Smooth muscle cell (in vitro differentiated cells): ENCODE data around the gene DAO. TPM values are rescaled to one million over a fixed set of nuclear protein-coding genes. Genes with fewer than 3 reads are reported as not detected.

Experiments used
- DNase-seq: peaks from one replicate; lab custom pipeline; 2025; ENCODE audit not compliant: unreplicated experiment; lab: John Stamatoyannopoulos, UW
- H2AFZ ChIP-seq: fragments of 200-600 bp; sonication (generic); 2 replicates; pipeline ENCODE4 v1.6.0; 2016; ENCODE audit warnings: antibody characterized with exemption, low read depth, mild to moderate bottlenecking
- H3F3A ChIP-seq: fragments of 200-600 bp; sonication (generic); 2 replicates; pipeline ENCODE4 v1.6.0; 2017; ENCODE audit warnings: antibody characterized with exemption, low read depth
- H3K27ac ChIP-seq: fragments of 200-600 bp; sonication (generic); 2 replicates; pipeline ENCODE4 v1.5.1; 2016; ENCODE audit warnings: low read depth, mild to moderate bottlenecking
- H3K27me3 ChIP-seq: fragments of 200-600 bp; sonication (generic); 2 replicates; pipeline ENCODE4 v1.6.1; 2016; ENCODE audit warnings: low read depth, mild to moderate bottlenecking
- H3K36me3 ChIP-seq: fragments of 200-600 bp; sonication (generic); 2 replicates; pipeline ENCODE4 v1.5.1; 2016; ENCODE audit warnings: low read depth
- H3K4me1 ChIP-seq: fragments of 200-600 bp; sonication (generic); 2 replicates; pipeline ENCODE4 v1.5.1; 2016; ENCODE audit warnings: low read depth
- H3K4me2 ChIP-seq: fragments of 200-600 bp; sonication (generic); 2 replicates; pipeline ENCODE4 v1.6.0; 2016; ENCODE audit warnings: mild to moderate bottlenecking
- H3K4me3 ChIP-seq: fragments of 200-600 bp; sonication (generic); 2 replicates; pipeline ENCODE4 v1.5.1; 2016; ENCODE audit warnings: mild to moderate bottlenecking
- H3K79me2 ChIP-seq: fragments of 200-600 bp; sonication (generic); 2 replicates; pipeline ENCODE4 v1.6.0; 2016; ENCODE audit warnings: low read depth, mild to moderate bottlenecking
- H3K9ac ChIP-seq: fragments of 200-600 bp; sonication (generic); 2 replicates; pipeline ENCODE4 v1.6.0; 2016; ENCODE audit warnings: low read depth
- H3K9me3 ChIP-seq: fragments of 200-600 bp; sonication (generic); replicated peaks from 2 replicates; pipeline ENCODE4 v1.5.1; 2016; ENCODE audit warnings: low read depth
- H4K20me1 ChIP-seq: fragments of 200-600 bp; sonication (generic); 2 replicates; pipeline ENCODE4 v1.6.0; 2016; ENCODE audit warnings: low read depth
- WGBS: methylation state at CpG from one replicate; pipeline ENCODE4 v1.1.7; 2016; ENCODE audit warnings: low lambda C conversion rate; 5-methylcytosine and 5-hydroxymethylcytosine counted together
- polyA plus RNA-seq: library from polyadenylated mRNA; unstranded; fragments of >200 nt; fragmentation: Nextera tagmentation; extraction: Ambion mirVana; gene quantifications from 2 replicates; pipeline ENCODE4 v1.2.1, GENCODE V29; 2016
- total RNA-seq: library from RNA; depleted of rRNA; stranded (reverse); fragments of >200 nt; gene quantifications from 2 replicates; pipeline ENCODE4 v1.2.3, GENCODE V29; 2014
- TF ChIP-seq, protein P1 (sequence below): fragments of 200-600 bp; sonication (generic); IDR thresholded peaks from 2 replicates; pipeline ENCODE4 v1.5.1; 2017; ENCODE audit warnings: borderline replicate concordance, mild to moderate bottlenecking, antibody characterized with exemption; ENCODE audit not compliant: insufficient read depth, poor library complexity, severe bottlenecking

The DAO gene
- total RNA-seq = not detected in 2 replicates
- polyA plus RNA-seq = not detected in 2 replicates

DNA sequence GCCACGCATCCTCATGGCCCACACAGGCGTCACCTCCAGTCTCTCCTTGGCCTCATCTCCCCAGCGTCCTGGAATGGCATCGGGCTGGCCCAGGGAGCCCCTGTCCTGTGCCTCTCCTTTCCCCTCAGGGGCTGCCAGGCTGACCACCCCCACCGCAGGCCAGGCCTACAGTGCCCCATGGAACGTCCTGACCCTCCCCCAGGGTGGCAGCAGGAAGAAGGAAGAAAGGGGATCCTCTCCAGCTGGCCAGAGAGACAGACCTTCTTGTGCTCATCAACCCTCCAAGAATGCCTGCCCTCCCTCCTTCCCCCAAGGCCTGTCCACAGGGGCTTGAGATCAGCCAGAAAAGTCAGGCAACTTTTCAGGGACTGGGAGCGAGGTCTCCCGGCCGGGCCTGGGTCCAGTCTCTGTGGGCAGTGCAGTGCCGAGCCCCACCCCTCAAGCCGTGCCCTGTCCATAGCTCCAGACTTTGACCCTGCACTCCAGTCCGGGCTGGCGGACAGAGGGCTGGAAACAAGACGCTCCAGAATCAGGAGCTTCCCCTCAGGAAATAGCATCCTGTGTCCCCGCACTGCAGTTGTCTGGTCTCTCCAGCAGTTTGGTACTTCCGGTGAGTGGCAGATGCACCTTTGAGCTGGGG is at the start of gene DAO:
Gene DAO (plus strand): TSS at position 478 of the 640 bp plus-strand sequence. CDS start 4,915 bp downstream, outside the sequence.
- Histone ChIP-seq H3K4me2 (no peak within 1 kb of the TSS), H3K27ac (no peak within 1 kb of the TSS), H3K9ac (no peak within 1 kb of the TSS), H3K36me3 (no peaks in the 10 kb centered on the region), H3K79me2 (no peaks in the 10 kb centered on the region), H3K4me3 (no peak within 1 kb of the TSS), H3K4me1 (no peaks in the 10 kb centered on the region), H3F3A (no peaks in the 10 kb centered on the region), H3K9me3 (no peaks in the 10 kb centered on the region), H2AFZ (no peak within 1 kb of the TSS), H3K27me3 (no peaks in the 10 kb centered on the region), H4K20me1 (no peaks in the 10 kb centered on the region)
- TF ChIP-seq, protein P1, sequence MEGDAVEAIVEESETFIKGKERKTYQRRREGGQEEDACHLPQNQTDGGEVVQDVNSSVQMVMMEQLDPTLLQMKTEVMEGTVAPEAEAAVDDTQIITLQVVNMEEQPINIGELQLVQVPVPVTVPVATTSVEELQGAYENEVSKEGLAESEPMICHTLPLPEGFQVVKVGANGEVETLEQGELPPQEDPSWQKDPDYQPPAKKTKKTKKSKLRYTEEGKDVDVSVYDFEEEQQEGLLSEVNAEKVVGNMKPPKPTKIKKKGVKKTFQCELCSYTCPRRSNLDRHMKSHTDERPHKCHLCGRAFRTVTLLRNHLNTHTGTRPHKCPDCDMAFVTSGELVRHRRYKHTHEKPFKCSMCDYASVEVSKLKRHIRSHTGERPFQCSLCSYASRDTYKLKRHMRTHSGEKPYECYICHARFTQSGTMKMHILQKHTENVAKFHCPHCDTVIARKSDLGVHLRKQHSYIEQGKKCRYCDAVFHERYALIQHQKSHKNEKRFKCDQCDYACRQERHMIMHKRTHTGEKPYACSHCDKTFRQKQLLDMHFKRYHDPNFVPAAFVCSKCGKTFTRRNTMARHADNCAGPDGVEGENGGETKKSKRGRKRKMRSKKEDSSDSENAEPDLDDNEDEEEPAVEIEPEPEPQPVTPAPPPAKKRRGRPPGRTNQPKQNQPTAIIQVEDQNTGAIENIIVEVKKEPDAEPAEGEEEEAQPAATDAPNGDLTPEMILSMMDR = no peak
- DNase-seq = no peak
- 84% methylated on average over 16 of the region's 16 CpGs for WGBS

DNA sequence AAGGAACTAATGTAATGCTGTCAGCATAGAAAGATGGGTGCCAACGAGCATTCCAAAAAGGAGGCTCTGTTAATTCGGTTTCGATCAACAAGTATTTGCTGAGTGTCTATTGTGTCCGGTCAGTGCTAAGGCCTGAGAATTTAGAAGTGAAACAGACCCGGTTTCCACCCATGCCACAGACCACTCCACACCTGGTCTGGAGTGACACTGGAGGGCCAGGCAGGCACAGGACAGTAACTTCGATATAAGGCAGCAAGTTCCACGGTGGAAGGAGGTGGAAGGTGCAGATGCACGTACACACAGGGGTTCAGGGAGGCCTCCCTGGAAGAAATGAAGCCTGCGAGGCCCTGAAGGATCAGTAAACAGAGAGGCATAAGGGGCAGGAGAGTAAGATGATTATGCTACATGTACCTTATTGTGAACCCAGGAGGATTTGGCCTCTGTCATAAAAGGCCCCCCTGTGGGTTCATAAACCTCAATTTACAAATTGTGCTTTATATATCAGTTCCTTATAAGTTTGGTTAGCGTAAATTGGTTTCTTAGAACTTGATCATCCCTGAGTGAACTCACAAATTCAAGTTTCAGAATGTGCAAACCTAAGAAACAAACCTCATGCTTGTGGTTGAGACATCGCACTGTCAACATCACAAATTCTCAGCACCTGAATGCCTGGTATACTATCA is 48.4 kb upstream of the DAO start:
- Histone ChIP-seq H4K20me1 (no peaks in the 10 kb centered on the region), H3K9ac (no peak overlapping the region), H3K27ac (peak overlapping the region; percentile 99), H3K4me2 (no peak overlapping the region), H3F3A (peaks cover 45% of the 10 kb centered on the region), H3K4me3 (no peak overlapping the region), H3K79me2 (peaks cover 61% of the 10 kb centered on the region), H3K4me1 (peaks cover 32% of the 10 kb centered on the region), H3K36me3 (no peaks in the 10 kb centered on the region), H3K27me3 (no peaks in the 10 kb centered on the region), H2AFZ (no peak overlapping the region), H3K9me3 (no peaks in the 10 kb centered on the region)
- 98% methylated on average over 11 of the region's 11 CpGs for WGBS
- TF ChIP-seq, protein P1 = no peak
- DNase-seq = no peak

DNA sequence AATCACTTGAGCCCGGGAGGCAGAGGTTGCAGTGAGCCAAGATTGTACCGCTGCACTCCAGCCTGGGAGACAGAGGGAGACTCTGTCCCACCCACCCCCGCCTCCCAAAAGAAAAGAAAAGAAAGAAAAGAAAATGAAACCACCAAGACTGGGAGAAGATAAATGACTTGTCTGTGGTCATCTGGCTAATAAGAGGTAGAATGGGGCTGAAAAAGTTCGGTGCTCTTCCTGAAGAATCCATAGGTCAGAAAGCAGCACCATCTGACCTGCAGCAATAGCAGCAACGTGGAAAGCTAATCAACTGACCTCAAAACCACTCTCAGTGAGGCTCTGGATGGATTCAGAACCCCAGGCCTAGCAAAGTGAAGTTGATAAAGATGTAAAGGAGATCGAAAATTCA is 47.7 kb upstream of the DAO start:
- H3K4me3 ChIP-seq = no peak overlapping the region
- H3K27ac ChIP-seq = peak overlapping the region; percentile 99
- H4K20me1 ChIP-seq = no peaks in the 10 kb centered on the region
- DNase-seq = no peak
- peaks cover 69% of the 10 kb centered on the region for H3K79me2 ChIP-seq
- peaks cover 26% of the 10 kb centered on the region for H3K4me1 ChIP-seq
- no peaks in the 10 kb centered on the region for H3K9me3 ChIP-seq
- 79% methylated on average over 6 of the region's 6 CpGs for whole genome bisulfite sequencing
- peak overlapping the region; percentile 83 for H3K9ac ChIP-seq
- H3F3A ChIP-seq = peaks cover 51% of the 10 kb centered on the region
- no peaks in the 10 kb centered on the region for H3K36me3 ChIP-seq
- TF ChIP-seq, protein P1 = no peak
- peak overlapping the region; percentile 60 for H3K4me2 ChIP-seq
- no peaks in the 10 kb centered on the region for H3K27me3 ChIP-seq
- H2AFZ ChIP-seq = no peak overlapping the region
